ENCODE data around the gene PPFIA2.

DNA sequence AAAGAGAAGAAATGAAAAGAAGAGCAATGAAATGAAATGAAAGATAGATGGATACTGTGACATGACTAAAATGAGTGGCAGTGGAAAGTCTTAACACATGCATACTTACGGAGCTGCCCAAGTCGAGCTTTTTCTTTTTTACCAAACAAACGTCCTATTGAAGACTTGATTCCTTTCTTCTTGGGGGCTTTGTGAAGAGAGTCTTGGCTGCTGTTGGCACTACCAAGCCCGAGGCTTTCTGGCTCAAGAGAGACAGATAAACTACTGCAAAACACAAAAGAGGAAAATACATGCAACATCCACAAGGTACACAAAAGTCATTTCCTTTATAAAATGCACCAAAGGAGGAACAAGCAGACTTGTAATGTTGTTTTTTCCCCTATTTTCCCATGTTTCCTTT, 420.1 kb downstream of the PPFIA2 start:
- TF ChIP-seq, protein P1, sequence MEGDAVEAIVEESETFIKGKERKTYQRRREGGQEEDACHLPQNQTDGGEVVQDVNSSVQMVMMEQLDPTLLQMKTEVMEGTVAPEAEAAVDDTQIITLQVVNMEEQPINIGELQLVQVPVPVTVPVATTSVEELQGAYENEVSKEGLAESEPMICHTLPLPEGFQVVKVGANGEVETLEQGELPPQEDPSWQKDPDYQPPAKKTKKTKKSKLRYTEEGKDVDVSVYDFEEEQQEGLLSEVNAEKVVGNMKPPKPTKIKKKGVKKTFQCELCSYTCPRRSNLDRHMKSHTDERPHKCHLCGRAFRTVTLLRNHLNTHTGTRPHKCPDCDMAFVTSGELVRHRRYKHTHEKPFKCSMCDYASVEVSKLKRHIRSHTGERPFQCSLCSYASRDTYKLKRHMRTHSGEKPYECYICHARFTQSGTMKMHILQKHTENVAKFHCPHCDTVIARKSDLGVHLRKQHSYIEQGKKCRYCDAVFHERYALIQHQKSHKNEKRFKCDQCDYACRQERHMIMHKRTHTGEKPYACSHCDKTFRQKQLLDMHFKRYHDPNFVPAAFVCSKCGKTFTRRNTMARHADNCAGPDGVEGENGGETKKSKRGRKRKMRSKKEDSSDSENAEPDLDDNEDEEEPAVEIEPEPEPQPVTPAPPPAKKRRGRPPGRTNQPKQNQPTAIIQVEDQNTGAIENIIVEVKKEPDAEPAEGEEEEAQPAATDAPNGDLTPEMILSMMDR (IDR thresholded peaks at IDR 0.05 in 2 of 3, conservative IDR thresholded peaks at IDR 0.05 in 1 of 3; ENCODE audit: insufficient read depth in 2 of 3, low read depth in 1 of 3, low read length in 3 of 3), result no peak
- TF ChIP-seq, protein P2, sequence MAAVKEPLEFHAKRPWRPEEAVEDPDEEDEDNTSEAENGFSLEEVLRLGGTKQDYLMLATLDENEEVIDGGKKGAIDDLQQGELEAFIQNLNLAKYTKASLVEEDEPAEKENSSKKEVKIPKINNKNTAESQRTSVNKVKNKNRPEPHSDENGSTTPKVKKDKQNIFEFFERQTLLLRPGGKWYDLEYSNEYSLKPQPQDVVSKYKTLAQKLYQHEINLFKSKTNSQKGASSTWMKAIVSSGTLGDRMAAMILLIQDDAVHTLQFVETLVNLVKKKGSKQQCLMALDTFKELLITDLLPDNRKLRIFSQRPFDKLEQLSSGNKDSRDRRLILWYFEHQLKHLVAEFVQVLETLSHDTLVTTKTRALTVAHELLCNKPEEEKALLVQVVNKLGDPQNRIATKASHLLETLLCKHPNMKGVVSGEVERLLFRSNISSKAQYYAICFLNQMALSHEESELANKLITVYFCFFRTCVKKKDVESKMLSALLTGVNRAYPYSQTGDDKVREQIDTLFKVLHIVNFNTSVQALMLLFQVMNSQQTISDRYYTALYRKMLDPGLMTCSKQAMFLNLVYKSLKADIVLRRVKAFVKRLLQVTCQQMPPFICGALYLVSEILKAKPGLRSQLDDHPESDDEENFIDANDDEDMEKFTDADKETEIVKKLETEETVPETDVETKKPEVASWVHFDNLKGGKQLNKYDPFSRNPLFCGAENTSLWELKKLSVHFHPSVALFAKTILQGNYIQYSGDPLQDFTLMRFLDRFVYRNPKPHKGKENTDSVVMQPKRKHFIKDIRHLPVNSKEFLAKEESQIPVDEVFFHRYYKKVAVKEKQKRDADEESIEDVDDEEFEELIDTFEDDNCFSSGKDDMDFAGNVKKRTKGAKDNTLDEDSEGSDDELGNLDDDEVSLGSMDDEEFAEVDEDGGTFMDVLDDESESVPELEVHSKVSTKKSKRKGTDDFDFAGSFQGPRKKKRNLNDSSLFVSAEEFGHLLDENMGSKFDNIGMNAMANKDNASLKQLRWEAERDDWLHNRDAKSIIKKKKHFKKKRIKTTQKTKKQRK (IDR thresholded peaks at IDR 0.05; ENCODE audit: borderline replicate concordance, low read depth, low read length), result no peak
- TF ChIP-seq RBBP5 (IDR thresholded peaks at IDR 0.05; ENCODE audit: borderline replicate concordance, insufficient read depth, low read length, poor library complexity, severe bottlenecking) (no peak), EZH2 (IDR thresholded peaks at IDR 0.05; ENCODE audit: borderline replicate concordance, low read depth, low read length) (no peak)
